ENCODE measurements around the gene SCCPDH.
A peak's percentile ranks its signal among the peaks of the same experiment; 100 is the strongest.
"Not testable (repeated sequence)": the region's sequence is repeated elsewhere in the genome, so short reads cannot be mapped to it uniquely, and the experiment has no call there.

The SCCPDH gene

DNA sequence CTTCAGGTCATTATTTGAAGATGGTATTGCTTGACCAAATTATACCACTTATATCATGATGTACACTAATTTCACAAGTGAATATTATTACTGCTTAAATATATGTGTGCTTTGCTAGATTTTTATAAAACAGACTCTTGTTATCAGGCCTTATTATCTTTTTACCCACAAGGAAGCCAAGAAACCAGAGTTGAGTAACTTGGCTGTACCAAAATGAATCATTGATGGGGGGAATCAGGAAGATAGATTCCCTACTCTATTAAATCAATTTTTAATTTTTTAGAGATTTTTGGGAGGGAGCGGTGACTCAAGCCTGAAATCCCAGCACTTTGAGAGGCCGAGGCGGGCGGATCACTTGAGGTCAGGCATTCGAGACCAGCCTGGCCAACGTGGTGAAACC, 16.0 kb upstream of the SCCPDH start:
- DNase-seq: no peak

DNA sequence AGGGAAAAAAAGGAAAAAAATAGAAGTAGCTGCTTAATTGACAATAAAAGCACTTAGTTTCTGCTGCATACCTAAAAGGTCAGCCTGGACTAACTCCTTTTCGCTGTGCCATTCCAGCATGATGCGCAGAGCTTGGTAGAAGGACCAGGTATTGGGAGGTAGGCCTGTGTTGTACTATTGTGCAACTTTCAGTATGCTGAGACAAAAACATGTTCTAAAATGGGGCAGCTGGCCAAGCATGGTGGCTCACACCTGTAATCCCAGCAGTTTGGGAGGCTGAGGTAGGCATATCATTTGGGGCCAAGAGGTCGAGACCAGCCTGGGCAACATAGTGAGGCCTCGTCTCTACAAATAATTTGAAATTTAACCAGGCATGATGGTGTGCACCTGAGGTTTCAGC, 15.0 kb upstream of the SCCPDH start:
- no peak for DNase-seq

DNA sequence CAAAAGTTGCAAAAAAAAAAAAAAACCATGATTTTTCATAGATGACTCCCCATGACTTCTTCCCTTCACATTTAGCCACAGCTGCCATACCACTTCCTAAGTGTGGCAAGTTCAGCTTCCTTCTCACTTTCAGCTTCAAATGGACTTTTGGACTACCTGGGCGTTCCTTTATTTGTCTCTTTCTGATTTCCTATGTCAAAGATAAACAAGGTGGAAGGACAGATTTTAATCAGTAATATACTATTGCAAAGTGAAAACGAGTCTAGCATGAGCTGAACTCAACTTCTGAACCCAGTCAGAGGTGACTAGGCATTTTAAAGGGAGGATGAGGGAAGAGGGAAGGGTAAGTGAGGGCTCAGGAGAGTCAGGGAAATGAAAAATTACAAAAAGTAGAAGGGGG, 14.4 kb upstream of the SCCPDH start:
- DNase-seq: no peak

GRCh38 chr1:246711548-246712003, 12.6 kb upstream of the SCCPDH start:
- DNase-seq: no peak

DNA sequence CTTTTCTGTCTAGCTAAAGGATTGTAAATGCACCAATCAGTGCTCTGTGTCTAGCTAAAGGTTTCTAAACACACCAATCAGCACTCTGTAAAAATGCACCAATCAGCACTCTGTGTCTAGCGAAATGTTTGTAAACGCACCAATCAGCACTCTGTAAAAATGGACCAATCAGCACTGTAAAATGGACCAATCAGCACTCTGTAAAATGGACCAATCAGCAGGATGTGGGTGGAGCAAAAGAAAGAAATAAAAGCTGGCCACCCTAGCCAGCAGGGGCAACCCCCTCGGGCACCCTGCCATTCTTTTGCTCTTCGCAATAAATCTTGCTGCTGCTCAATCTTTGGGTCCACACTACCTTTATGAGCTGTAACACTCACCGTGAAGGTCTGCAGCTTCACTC, 11.8 kb upstream of the SCCPDH start:
- not testable (repeated sequence) for DNase-seq

DNA sequence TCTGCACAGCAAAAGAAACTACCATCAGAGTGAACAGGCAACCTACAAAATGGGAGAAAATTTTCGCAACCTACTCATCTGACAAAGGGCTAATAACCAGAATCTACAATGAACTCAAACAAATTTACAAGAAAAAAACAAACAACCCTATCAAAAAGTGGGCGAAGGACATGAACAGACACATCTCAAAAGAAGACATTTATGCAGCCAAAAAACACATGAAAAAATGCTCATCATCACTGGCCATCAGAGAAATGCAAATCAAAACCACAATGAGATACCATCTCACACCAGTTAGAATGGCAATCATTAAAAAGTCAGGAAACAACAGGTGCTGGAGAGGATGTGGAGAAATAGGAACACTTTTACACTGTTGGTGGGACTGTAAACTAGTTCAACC, 4.8 kb upstream of the SCCPDH start:
- not testable (repeated sequence) for DNase-seq

DNA sequence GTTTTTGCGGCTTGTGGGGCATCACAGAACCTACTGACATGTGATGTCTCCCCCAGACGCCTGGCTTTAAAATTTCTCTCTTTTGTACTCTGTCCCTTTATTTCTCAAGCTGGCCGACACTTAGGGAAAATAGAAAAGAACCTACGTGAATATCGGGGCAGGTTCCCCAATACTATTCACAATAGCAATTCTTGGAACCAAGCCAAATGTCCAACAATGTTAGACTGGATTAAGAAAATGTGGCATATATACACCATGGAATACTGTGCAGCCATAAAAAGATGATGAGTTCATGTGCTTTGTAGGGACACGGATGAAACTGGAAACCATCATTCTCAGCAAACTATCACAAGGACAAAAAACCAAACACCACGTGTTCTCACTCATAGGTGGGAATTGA, 3.4 kb upstream of the SCCPDH start:
- DNase-seq: not testable (repeated sequence)

DNA sequence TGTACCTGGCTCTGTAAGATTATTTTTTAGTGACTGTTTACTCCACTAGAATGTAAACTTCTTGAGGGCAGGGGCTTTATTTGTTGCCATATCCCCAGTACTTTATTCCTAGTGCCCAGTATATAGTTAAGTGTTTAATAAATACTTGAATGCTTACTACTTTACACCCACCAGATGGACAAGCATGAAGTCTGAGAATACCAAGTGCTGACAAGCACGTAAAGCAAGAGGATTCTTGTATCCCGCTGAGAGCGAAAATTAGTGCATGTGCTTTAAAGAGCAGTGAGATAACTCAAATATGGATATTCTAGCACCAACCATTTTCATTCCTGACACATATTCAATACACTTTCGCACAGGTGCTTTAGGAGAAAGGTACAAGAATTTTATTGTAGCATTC, 1.5 kb upstream of the SCCPDH start:
- DNase-seq: no peak

DNA sequence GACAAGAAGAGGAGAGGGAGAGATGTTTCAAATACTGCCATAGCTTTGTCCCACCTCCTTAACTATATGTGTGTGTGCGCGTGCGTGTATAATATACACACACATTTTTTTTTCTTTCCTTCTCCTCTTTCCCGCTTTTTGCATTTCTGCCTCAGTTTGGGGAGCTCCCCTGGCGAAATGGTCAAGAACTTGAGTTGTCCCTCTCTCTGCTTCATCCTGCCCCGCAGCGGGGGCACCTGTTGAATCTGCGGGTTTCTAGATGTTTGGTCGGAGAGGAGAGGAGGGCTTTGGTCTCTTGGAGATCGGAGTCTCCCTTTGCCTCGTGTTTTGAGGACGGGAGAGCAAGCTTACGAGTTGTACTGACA, 504 bp downstream of the SCCPDH start:
- peak; percentile 41 to 68 for DNase-seq

- peak in 1 of 2 experiments; percentile 12 for DNase-seq
These were observed 982 bp downstream of the SCCPDH start for GRCh38 chr1:246725191-246725590.

DNA sequence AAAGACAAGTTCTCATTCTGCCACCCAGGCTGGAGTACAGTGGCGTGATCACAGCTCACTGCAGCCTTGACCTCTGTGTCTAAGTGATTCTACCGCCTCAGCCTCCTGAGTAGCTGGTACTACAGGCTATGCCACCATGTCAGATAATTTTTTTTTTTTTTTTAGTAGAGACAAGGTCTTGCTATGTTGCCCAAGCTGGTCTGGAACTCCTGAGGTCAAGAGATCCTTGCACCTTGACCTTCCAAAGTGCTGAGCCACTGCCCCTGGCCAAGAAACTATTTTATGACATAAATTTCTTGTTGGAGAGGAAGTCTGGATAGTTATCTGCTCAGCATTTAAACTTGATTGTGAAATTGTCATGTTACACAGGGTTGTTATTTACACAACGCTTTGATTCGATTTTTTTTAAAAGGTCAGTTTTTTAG, 2.1 kb downstream of the SCCPDH start:
- DNase-seq: no peak

GRCh38 chr1:246726881-246727280, 2.7 kb downstream of the SCCPDH start:
- DNase-seq: no peak

- no peak for DNase-seq
These were observed 3.4 kb downstream of the SCCPDH start for GRCh38 chr1:246727594-246727993.

- DNase-seq: no peak
These were observed 4.1 kb downstream of the SCCPDH start for GRCh38 chr1:246728311-246728710.

DNA sequence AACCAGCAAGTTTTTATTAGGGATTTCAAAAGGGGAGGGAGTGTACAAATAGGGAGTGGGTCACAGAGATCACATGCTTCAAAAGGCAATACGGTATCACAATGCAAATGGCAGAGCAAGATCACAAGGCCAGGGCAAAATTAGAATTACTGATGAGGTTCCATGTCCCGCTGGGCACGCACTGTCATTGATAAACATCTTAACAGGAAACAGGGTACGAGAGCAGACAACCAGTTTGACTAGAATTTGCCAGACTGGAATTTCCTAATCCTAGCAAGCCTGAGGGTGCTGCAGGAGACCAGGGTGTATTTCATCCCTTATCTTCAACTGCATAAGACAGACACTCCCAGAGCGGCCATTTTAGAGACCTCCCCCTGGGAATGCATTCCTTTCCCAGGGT, 4.8 kb downstream of the SCCPDH start:
- not testable (repeated sequence) for DNase-seq

- no peak for DNase-seq
These were observed 6.6 kb downstream of the SCCPDH start for GRCh38 chr1:246730839-246731238.

GRCh38 chr1:246731873-246732272, 7.7 kb downstream of the SCCPDH start:
- DNase-seq: not testable (repeated sequence)

DNA sequence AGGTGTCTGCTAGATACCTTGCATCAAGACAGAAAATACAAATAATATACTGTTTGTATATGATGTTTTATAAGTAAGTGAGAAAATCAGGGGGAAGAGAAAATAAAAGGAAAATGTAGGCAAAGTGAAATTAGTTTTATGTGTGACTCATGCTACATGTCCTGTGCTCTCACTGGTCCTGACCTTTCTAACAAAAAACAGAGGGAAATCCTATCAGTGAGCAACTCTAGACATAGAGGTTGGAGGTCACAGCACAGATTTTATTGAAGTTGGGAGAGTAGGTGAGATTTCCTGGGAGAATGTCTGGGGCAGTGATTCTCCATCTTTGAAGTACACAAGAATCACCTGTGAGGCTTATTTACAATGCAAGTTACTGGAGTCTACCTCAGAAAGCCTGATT, 9.5 kb downstream of the SCCPDH start:
- DNase-seq: no peak

GRCh38 chr1:246734866-246735265, 10.7 kb downstream of the SCCPDH start:
- DNase-seq: no peak

DNA sequence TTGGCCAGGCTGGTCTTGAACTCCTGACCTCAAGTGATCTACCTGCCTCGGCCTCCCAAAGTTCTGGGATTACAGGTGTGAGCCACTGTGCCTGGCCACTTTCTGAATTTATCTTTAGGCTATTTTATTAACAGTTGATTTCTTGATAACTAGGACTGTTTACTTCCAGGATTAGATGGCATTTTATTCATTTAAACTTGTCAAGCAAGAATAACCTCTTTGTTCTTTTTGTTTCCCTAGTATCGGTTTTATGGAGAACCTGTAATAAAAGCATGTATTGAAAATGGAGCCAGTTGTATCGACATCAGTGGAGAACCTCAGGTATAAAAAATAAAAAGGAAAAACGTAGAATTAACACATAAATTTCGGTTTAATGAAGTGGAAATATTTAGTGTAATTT, 11.5 kb downstream of the SCCPDH start:
- DNase-seq: no peak

- no peak for DNase-seq
These were observed 18.2 kb downstream of the SCCPDH start for GRCh38 chr1:246742396-246742795.

- not testable (repeated sequence) for DNase-seq
These were observed 21.9 kb downstream of the SCCPDH start for GRCh38 chr1:246746155-246746554.

DNA sequence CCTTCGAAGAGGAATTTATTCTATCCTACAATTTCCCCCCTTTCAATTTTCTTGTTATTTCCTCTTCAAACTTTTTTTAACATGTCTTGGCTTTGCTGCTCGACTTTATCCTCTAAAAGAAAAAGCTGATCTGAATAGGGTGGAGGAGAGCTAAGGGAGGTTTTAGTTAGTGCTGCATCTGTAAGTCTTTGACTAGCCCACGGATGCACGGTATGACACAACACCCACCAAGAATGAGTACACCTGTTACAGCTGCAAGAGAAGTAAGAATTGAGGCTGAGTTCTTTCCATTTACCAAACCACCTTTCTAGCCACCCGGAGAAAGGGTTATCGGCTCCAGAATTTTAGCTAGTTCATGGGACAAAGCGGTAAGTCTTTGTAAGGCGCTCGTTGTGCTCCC, 23.8 kb downstream of the SCCPDH start:
- no peak for DNase-seq

DNA sequence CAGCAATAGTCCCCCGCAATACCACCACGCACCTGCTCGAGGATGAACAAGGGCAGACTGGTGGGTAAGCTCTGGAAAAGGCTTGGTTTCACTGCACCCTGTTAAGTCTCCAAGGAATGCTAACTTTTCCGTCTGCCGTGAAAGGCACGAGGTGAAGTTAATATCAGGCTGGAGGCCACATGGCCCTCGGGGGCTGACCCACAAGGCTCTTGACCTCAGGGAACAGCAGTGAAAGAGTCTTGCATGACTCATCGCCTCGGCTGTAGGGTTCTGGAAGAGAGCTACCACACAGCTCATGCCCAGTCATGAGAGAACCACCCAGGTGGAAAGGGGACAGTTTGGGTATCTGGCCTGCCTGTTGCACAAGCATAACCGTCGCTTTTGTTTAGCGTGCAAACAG, 24.7 kb downstream of the SCCPDH start:
- DNase-seq: no peak

DNA sequence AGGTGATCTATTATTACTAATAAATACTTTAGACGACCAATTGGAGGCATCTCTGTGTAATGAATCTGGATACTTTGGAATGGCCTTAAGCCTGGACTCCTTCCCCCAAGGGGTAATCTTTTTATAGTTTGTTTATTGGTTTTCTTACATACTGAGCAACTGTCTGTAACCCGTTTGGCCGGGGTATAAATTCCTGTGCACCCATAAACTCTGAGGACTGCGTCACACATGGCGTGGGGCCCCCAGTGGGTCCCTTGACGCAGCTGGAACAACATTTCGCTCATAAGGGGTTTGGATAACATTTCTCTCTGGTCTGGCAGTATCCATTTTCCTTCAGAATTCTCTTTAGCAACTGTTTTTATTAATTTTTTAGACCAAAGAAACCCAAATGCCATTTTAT, 26.5 kb downstream of the SCCPDH start:
- DNase-seq: no peak

All from NCI-H526 (cell line).